RWPE1 (cell line): ENCODE data around the gene BTBD18.

ENCODE experiments used
- CTCF ChIA-PET: fragments of 350-600 bp; sonication (Branson Sonifier 250); formaldehyde crosslinking; extraction: SDS; loops from one replicate; lab custom pipeline; 2021; lab: Yijun Ruan, JAX
- POLR2A ChIA-PET: fragments of 400-600 bp; formaldehyde crosslinking; extraction: SDS; loops from one replicate; lab custom pipeline; 2020; ENCODE audit warnings: antibody characterized with exemption; ENCODE audit not compliant: low non-redundant PET; lab: Yijun Ruan, JAX
- DNase-seq: peaks from one replicate; pipeline ENCODE4 v3.0.0; 2012; ENCODE audit warnings: low spot score
- H3K27ac ChIP-seq: fragments of 450-650 bp; 2 replicates; pipeline ENCODE4 v1.5.1; 2017
- CTCF ChIP-seq: fragments of 450-650 bp; conservative IDR thresholded peaks from 2 replicates; pipeline ENCODE4 v1.5.1; 2017; ENCODE audit warnings: low read depth, mild to moderate bottlenecking

The BTBD18 gene

DNA sequence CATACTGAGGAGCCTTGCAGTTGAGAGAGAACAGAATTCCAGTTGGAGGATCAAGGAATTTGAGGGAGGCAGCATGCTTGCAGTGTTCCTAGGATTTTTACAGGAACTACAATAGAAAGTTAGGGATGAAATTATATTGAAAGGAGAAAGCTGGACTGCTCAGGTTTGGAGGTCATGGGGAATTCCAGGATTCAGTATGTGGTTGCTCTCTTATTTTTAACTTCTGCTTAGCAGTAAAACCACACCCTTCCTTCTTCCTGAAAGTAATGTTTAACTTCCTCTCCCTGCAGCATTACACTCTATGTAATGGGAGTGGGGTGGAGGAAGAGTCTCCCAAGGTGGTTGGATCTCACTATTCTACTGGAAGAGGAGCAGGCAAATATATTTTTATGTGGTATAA, 41.3 kb upstream of the BTBD18 start:
- TF ChIP-seq CTCF = no peak
- POLR2A ChIA-PET = interaction anchor here (0.7 kb wide), 1 partner anchor 12 kb away, joined by 4 read pairs; no protein-coding TSS in a partner anchor
- peak; percentile 26 for DNase-seq
- H3K27ac ChIP-seq = peak overlapping the region; percentile 76
- CTCF ChIA-PET = no interaction called here

- ChIA-PET POLR2A (no interaction called here), CTCF (interaction anchor here (1.4 kb wide), 1 partner anchor 9 kb away, joined by 3 read pairs; no protein-coding TSS in a partner anchor)
- peak overlapping the region; percentile 76 for H3K27ac ChIP-seq
Observed at GRCh38 chr11:57792060-57792541, 40.5 kb upstream of the BTBD18 start.

DNA sequence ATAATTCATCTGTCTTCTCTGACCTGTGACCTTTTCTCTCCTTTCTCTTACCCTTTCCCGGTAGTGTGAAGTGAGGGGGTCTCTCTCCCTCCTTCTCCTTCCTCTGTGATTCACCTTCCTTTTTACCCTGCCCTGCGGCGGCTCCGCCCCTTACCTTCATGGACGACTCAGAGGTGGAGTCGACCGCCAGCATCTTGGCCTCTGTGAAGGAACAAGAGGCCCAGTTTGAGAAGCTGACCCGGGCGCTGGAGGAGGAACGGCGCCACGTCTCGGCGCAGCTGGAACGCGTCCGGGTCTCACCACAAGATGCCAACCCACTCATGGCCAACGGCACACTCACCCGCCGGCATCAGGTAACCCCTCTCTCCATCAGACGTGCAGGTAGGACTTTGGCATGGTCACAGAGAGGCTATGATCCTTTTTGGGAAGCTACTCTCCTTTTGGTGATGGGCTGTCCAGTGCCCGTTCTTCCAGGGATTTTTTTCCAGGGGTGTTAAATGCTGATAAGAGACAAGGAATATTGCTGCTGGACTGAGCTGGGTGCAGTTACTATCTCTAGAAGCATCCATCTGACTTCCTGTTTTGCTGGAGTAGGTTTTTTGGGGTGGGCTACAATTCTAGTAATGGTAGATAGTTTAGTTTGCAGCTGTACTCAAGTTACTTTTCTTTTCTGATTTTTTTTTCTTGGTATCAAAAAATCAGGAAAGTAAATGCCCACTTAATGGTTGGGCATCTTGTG, 39.9 kb upstream of the BTBD18 start:
- CTCF ChIA-PET = interaction anchor here (1.4 kb wide), 1 partner anchor 9 kb away, joined by 3 read pairs; no protein-coding TSS in a partner anchor
- POLR2A ChIA-PET = no interaction called here
- TF ChIP-seq CTCF = no peak
- no peak for DNase-seq
- H3K27ac ChIP-seq = peak overlapping the region; percentile 49

More at GRCh38 chr11:57792060-57792541, 40.5 kb upstream of the BTBD18 start:
- TF ChIP-seq CTCF = no peak
- DNase-seq = no peak

DNA sequence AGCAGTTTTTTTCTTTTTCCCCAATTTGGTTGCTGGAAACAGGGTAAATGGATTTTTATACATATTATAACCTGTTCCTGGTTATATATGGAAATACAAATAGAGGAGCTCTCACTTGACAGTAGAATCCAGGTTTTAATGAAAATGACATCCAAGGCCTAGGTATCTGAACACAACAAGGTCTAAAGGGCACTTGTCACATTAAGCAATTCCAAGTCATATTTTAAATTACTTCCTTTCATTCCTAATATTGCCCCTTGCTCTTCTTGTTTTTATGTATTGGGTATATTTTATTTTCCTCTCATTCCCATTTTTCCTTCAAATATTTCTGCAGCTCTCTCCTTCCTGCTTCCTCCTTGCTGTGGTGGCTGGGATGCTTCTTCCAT, 37.1 kb upstream of the BTBD18 start:
- POLR2A ChIA-PET = no interaction called here
- no peak for TF ChIP-seq CTCF
- H3K27ac ChIP-seq = peak overlapping the region; percentile 76
- CTCF ChIA-PET = interaction anchor here (1.0 kb wide), 1 partner anchor 12 kb away, joined by 3 read pairs; no protein-coding TSS in a partner anchor
- DNase-seq = no peak

GRCh38 chr11:57787920-57788702, 36.5 kb upstream of the BTBD18 start:
- ChIA-PET POLR2A (no interaction called here), CTCF (interaction anchor here (0.5 to 1.0 kb wide), 2 partner anchors 12 to 28 kb away, joined by 3 read pairs; no protein-coding TSS in a partner anchor)
- TF ChIP-seq CTCF = no peak
- peak overlapping the region; percentile 76 for H3K27ac ChIP-seq
- DNase-seq = peak; percentile 91

DNA sequence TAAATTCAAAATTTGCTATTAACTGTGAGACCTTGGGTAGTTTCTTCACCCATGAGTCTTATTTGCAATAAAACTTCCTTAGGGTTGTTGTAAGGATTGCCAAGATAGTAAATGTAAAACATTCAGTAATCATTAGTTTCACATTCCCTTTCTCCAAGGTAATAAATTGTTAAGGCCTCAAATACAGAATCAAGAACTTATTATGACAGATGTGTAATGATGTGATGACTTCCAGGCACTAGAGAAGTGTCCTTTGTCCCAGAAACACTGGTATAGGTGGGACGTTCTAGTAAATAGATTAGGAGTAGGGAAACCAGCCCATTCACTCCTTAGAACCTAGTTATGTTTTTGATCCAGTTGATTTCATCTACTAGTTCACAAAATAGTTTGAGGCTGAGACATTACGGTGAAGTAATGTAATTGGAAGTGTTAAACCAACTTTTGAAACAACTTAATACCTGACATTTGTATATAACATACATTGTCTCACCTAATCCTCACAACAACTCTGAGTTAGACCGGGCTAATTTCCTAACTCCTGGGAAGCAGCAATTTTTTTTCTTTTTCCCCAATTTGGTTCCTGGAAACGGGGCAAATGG, 35.5 kb upstream of the BTBD18 start:
- DNase-seq = no peak
- TF ChIP-seq CTCF = no peak
- ChIA-PET CTCF (no interaction called here), POLR2A (no interaction called here)
- H3K27ac ChIP-seq = no peak overlapping the region
